ENCODE measurements around the gene SH2D3A.
A peak's percentile ranks its signal among the peaks of the same experiment; 100 is the strongest.

The SH2D3A gene

GRCh38 chr19:6723108-6723618 lies 44.1 kb downstream of the SH2D3A start:
- Mint-ChIP-seq H3K4me3 (no peak overlapping the region), H3K4me1 (peaks cover 33% of the 10 kb centered on the region), H3K27me3 (ENCODE audit: low read depth, poor library complexity) (peaks cover 24% of the 10 kb centered on the region), H3K9me3 (peaks cover 2% of the 10 kb centered on the region), H3K27ac (peak overlapping the region; percentile 77), H3K36me3 (ENCODE audit: low read depth) (no peaks in the 10 kb centered on the region)
- TF ChIP-seq, protein P1, sequence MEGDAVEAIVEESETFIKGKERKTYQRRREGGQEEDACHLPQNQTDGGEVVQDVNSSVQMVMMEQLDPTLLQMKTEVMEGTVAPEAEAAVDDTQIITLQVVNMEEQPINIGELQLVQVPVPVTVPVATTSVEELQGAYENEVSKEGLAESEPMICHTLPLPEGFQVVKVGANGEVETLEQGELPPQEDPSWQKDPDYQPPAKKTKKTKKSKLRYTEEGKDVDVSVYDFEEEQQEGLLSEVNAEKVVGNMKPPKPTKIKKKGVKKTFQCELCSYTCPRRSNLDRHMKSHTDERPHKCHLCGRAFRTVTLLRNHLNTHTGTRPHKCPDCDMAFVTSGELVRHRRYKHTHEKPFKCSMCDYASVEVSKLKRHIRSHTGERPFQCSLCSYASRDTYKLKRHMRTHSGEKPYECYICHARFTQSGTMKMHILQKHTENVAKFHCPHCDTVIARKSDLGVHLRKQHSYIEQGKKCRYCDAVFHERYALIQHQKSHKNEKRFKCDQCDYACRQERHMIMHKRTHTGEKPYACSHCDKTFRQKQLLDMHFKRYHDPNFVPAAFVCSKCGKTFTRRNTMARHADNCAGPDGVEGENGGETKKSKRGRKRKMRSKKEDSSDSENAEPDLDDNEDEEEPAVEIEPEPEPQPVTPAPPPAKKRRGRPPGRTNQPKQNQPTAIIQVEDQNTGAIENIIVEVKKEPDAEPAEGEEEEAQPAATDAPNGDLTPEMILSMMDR (IDR thresholded peaks at IDR 0.05), result no peak
- DNase-seq, result no peak

DNA sequence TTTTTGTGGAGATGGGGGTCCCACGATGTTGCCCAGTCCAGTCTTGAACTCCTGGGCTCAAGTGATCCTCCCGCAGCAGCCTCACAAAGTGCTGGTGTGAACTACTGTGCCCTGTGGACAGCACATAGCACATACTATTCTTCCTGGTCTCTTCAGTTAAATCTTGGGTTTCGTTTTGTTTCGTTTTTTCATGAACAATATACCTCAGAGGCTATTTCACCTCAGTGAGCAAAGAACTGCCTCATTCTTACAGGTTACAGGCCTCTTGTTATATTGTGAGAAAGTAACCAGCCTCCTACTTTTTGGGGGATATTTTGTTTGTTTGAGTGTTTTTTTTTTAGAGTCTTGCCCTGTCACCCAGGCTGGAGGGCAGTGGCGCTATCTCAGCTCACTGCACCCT lies 45.5 kb downstream of the SH2D3A start:
- peaks cover 33% of the 10 kb centered on the region for H3K27me3 Mint-ChIP-seq (ENCODE audit: low read depth, poor library complexity)
- TF ChIP-seq, protein P1 (IDR thresholded peaks at IDR 0.05), result no peak
- H3K9me3 Mint-ChIP-seq, result no peaks in the 10 kb centered on the region
- no peak overlapping the region for H3K4me3 Mint-ChIP-seq
- H3K27ac Mint-ChIP-seq, result no peak overlapping the region
- peaks cover 39% of the 10 kb centered on the region for H3K4me1 Mint-ChIP-seq
- DNase-seq, result no peak
- no peaks in the 10 kb centered on the region for H3K36me3 Mint-ChIP-seq (ENCODE audit: low read depth)

DNA sequence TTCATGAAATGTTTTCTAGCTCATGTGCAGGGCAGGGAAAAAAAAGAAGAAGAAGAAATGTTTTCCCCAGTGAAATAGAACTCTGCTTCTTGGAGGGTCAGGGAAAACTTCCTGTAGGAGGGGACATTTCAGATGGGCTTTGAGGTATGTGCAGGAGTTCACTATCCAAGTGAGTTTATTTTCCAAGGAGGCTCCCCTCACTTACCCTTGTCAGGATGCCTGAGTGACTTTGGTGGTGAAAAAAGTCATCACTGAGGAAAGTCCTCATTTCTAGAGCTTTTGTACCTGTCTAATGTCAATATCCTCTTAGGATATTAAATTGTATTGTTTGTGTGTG lies 46.1 kb downstream of the SH2D3A start:
- no peaks in the 10 kb centered on the region for H3K36me3 Mint-ChIP-seq (ENCODE audit: low read depth)
- peaks cover 39% of the 10 kb centered on the region for H3K4me1 Mint-ChIP-seq
- H3K27ac Mint-ChIP-seq, result no peak overlapping the region
- no peak for DNase-seq
- peaks cover 37% of the 10 kb centered on the region for H3K27me3 Mint-ChIP-seq (ENCODE audit: low read depth, poor library complexity)
- TF ChIP-seq, protein P1 (IDR thresholded peaks at IDR 0.05), result no peak
- no peaks in the 10 kb centered on the region for H3K9me3 Mint-ChIP-seq
- no peak overlapping the region for H3K4me3 Mint-ChIP-seq

- Mint-ChIP-seq H3K27me3 (ENCODE audit: low read depth, poor library complexity) (peaks cover 39% of the 10 kb centered on the region), H3K4me3 (no peak within 1 kb of the TSS), H3K36me3 (ENCODE audit: low read depth) (no peaks in the 10 kb centered on the region), H3K9me3 (no peaks in the 10 kb centered on the region), H3K27ac (peak within 1 kb of the TSS; percentile 19), H3K4me1 (peaks cover 36% of the 10 kb centered on the region)
- no peak for DNase-seq
- TF ChIP-seq, protein P1 (IDR thresholded peaks at IDR 0.05), result no peak
Observed at GRCh38 chr19:6720369-6721137, 46.7 kb downstream of the SH2D3A start, which contains the start of gene C3. TSS of gene C3 (minus strand) at chr19:6720650. CDS start at chr19:6720589, 61 bp downstream.

DNA sequence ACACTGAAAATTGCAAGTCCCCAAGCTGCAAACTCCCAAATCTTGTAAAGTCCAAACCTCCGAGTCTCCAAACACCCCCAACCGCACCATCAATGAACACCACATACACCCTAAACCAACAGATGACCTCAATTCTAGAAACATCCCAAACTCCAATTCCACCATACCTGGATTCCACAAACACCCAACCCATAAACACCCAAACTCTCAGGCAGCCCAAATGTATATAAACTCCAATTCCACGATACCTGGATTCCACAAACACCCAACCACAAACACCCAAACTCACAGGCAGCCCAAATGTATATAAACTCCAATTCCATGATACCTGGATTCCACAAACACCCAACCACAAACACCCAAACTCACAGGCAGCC lies 47.3 kb downstream of the SH2D3A start:
- peaks cover 34% of the 10 kb centered on the region for H3K4me1 Mint-ChIP-seq
- no peak overlapping the region for H3K27ac Mint-ChIP-seq
- H3K27me3 Mint-ChIP-seq (ENCODE audit: low read depth, poor library complexity), result peaks cover 37% of the 10 kb centered on the region
- no peak overlapping the region for H3K4me3 Mint-ChIP-seq
- no peaks in the 10 kb centered on the region for H3K9me3 Mint-ChIP-seq
- no peak for DNase-seq
- TF ChIP-seq, protein P1 (IDR thresholded peaks at IDR 0.05), result no peak
- H3K36me3 Mint-ChIP-seq (ENCODE audit: low read depth), result no peaks in the 10 kb centered on the region

DNA sequence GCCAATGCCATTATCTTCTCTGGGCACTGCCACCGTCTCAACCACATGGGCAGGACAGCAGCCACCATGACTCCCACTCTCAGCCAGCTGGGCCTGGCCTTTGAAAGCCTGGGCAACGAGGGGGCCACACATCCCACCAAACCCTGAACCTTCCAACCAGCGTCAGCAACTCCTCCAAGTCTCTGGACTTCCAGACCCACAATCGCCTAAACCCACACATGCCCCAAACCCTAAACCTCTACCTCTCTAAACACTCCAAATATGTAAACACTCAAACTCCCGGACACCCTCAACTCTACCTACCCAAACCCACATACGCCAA lies 47.7 kb downstream of the SH2D3A start:
- Mint-ChIP-seq H3K27me3 (ENCODE audit: low read depth, poor library complexity) (peaks cover 34% of the 10 kb centered on the region), H3K27ac (peak overlapping the region; percentile 19), H3K9me3 (no peaks in the 10 kb centered on the region), H3K4me3 (no peak overlapping the region), H3K36me3 (ENCODE audit: low read depth) (no peaks in the 10 kb centered on the region), H3K4me1 (peaks cover 30% of the 10 kb centered on the region)
- TF ChIP-seq, protein P1 (IDR thresholded peaks at IDR 0.05), result no peak
- no peak for DNase-seq

Data from nephron progenitor cell (in vitro differentiated cells).